Germinal center (tissue), 1 donor: Measurements from ENCODE around the gene SOWAHA.

Experiments
- DNase-seq: peaks from one replicate; pipeline ENCODE4 v3.0.0; 2012; ENCODE audit warnings: mixed read lengths, low spot score

The SOWAHA gene

GRCh38 chr5:132827943-132828673 is 15.0 kb downstream of the SOWAHA start:
- no peak for DNase-seq

- DNase-seq: no peak
Observed at GRCh38 chr5:132828846-132829494, 15.9 kb downstream of the SOWAHA start.

- peak; percentile 88 for DNase-seq
Observed at GRCh38 chr5:132829742-132830435, 16.8 kb downstream of the SOWAHA start.

- DNase-seq: peak; percentile 47
Observed at GRCh38 chr5:132830436-132831094, 17.5 kb downstream of the SOWAHA start, which contains the start of gene SHROOM1. TSS of gene SHROOM1 (minus strand) at chr5:132830647. CDS start at chr5:132826140, 4,507 bp downstream.

- DNase-seq: no peak
Observed at GRCh38 chr5:132831095-132831860, 18.2 kb downstream of the SOWAHA start.

GRCh38 chr5:132832612-132833011 is 19.5 kb downstream of the SOWAHA start:
- DNase-seq: no peak

GRCh38 chr5:132834057-132834456 is 21.0 kb downstream of the SOWAHA start:
- DNase-seq: no peak

GRCh38 chr5:132836852-132837251 is 23.8 kb downstream of the SOWAHA start:
- DNase-seq: no peak

- DNase-seq: no peak
Observed at GRCh38 chr5:132837868-132838267, 24.8 kb downstream of the SOWAHA start.

GRCh38 chr5:132838516-132839282 is 25.6 kb downstream of the SOWAHA start:
- no peak for DNase-seq

GRCh38 chr5:132839426-132840301 is 26.6 kb downstream of the SOWAHA start:
- no peak for DNase-seq

GRCh38 chr5:132840313-132840712 is 27.2 kb downstream of the SOWAHA start:
- DNase-seq: no peak

- no peak for DNase-seq
Observed at GRCh38 chr5:132840896-132841295, 27.8 kb downstream of the SOWAHA start.

GRCh38 chr5:132841305-132841704 is 28.2 kb downstream of the SOWAHA start:
- DNase-seq: no peak

GRCh38 chr5:132848270-132848669 is 35.2 kb downstream of the SOWAHA start:
- no peak for DNase-seq

GRCh38 chr5:132849347-132849746 is 36.2 kb downstream of the SOWAHA start:
- DNase-seq: no peak

- DNase-seq: no peak
Observed at GRCh38 chr5:132850066-132850465, 37.0 kb downstream of the SOWAHA start.

GRCh38 chr5:132853323-132853722 is 40.2 kb downstream of the SOWAHA start:
- no peak for DNase-seq

GRCh38 chr5:132853790-132854189 is 40.7 kb downstream of the SOWAHA start:
- DNase-seq: no peak

GRCh38 chr5:132854301-132854700 is 41.2 kb downstream of the SOWAHA start:
- no peak for DNase-seq
